Measurements from ENCODE around the gene FAM117B.

FAM117B gene

GRCh38 chr2:202723746-202724145, 89.0 kb downstream of the FAM117B start:
- TF ChIP-seq POLR2AphosphoS5 (IDR thresholded peaks at IDR 0.05; ENCODE audit: low read depth): no peak
- no peak overlapping the region for H3K27ac ChIP-seq (replicated peaks)
- H3K27me3 ChIP-seq (ENCODE audit: insufficient read depth, poor library complexity, severe bottlenecking): no peaks in the 10 kb centered on the region
- no peak overlapping the region for H3K4me3 ChIP-seq (replicated peaks; ENCODE audit: insufficient read depth, low read length)
- no peak for DNase-seq (ENCODE audit: low read depth in 1 of 2, low spot score in 1 of 2)

- DNase-seq (ENCODE audit: low read depth in 1 of 2, low spot score in 1 of 2): no peak
- Histone ChIP-seq H3K27me3 (ENCODE audit: insufficient read depth, poor library complexity, severe bottlenecking) (no peaks in the 10 kb centered on the region), H3K4me3 (replicated peaks; ENCODE audit: insufficient read depth, low read length) (no peak overlapping the region), H3K27ac (replicated peaks) (no peak overlapping the region)
- TF ChIP-seq SPI1 (IDR thresholded peaks at IDR 0.05; ENCODE audit: borderline replicate concordance, low read depth) (no peak), POLR2AphosphoS5 (IDR thresholded peaks at IDR 0.05; ENCODE audit: low read depth) (no peak), GABPA (IDR thresholded peaks at IDR 0.05; ENCODE audit: low read depth) (no peak), REST (IDR thresholded peaks at IDR 0.05; ENCODE audit: insufficient replicate concordance, low read depth) (no peak), CTCF (IDR thresholded peaks at IDR 0.05; ENCODE audit: insufficient read depth, low read length) (no peak)
These were observed 91.3 kb downstream of the FAM117B start for GRCh38 chr2:202726070-202726469.

GRCh38 chr2:202736826-202737225, 102.1 kb downstream of the FAM117B start:
- Histone ChIP-seq H3K27me3 (ENCODE audit: insufficient read depth, poor library complexity, severe bottlenecking) (no peaks in the 10 kb centered on the region), H3K27ac (replicated peaks) (no peak overlapping the region), H3K4me3 (replicated peaks; ENCODE audit: insufficient read depth, low read length) (no peak overlapping the region)
- no peak for DNase-seq (ENCODE audit: low read depth in 1 of 2, low spot score in 1 of 2)
- no peak for TF ChIP-seq GABPA (IDR thresholded peaks at IDR 0.05; ENCODE audit: low read depth)
- no peak for TF ChIP-seq REST (IDR thresholded peaks at IDR 0.05; ENCODE audit: insufficient replicate concordance, low read depth)
- TF ChIP-seq POLR2AphosphoS5 (IDR thresholded peaks at IDR 0.05; ENCODE audit: low read depth): no peak
- no peak for TF ChIP-seq CTCF (IDR thresholded peaks at IDR 0.05; ENCODE audit: insufficient read depth, low read length)
- no peak for TF ChIP-seq SPI1 (IDR thresholded peaks at IDR 0.05; ENCODE audit: borderline replicate concordance, low read depth)

GRCh38 chr2:202743613-202744012, 108.8 kb downstream of the FAM117B start:
- Histone ChIP-seq H3K27me3 (ENCODE audit: insufficient read depth, poor library complexity, severe bottlenecking) (no peaks in the 10 kb centered on the region), H3K27ac (replicated peaks) (no peak overlapping the region), H3K4me3 (replicated peaks; ENCODE audit: insufficient read depth, low read length) (no peak overlapping the region)
- DNase-seq (ENCODE audit: low read depth in 1 of 2, low spot score in 1 of 2): no peak
- TF ChIP-seq REST (IDR thresholded peaks at IDR 0.05; ENCODE audit: insufficient replicate concordance, low read depth) (no peak), CTCF (IDR thresholded peaks at IDR 0.05; ENCODE audit: insufficient read depth, low read length) (no peak), POLR2AphosphoS5 (IDR thresholded peaks at IDR 0.05; ENCODE audit: low read depth) (no peak), GABPA (IDR thresholded peaks at IDR 0.05; ENCODE audit: low read depth) (no peak), SPI1 (IDR thresholded peaks at IDR 0.05; ENCODE audit: borderline replicate concordance, low read depth) (no peak)
